Panc1 (cell line): ENCODE results near the gene NDUFAF2. TPM values are rescaled to one million over a fixed set of nuclear protein-coding genes. Genes with fewer than 3 reads are reported as not detected.

Source experiments
- ATAC-seq: fragments of 200-7000 bp; cut with Tn5 transposase; 2 replicates; pipeline ENCODE4 v1.9.1; 2020; ENCODE audit warnings: mild to moderate bottlenecking, moderate library complexity
- BruUV-seq: library from RNA; stranded (reverse); fragments of 400-500 nt; replicated peaks from 2 replicates; lab custom pipeline; 2021; lab: Mats Ljungman, UMichigan
- CTCF ChIA-PET: fragments of 300-600 bp; sonication (Branson Sonifier 250); formaldehyde crosslinking; loops from one replicate; lab custom pipeline; 2022; ENCODE audit warnings: antibody characterized with exemption; lab: Charles Lee
- POLR2A ChIA-PET: fragments of 300-600 bp; sonication (Branson Sonifier 250); formaldehyde crosslinking; loops from one replicate; lab custom pipeline; 2022; ENCODE audit warnings: antibody characterized with exemption; lab: Charles Lee
- DNase-seq: peaks from one replicate; pipeline ENCODE4 v3.0.0-alpha.2; 2010; ENCODE audit warnings: low read depth, low spot score
- H3K27ac ChIP-seq: 2 replicates; pipeline ENCODE4 v1.5.1; 2011; ENCODE audit warnings: mild to moderate bottlenecking, low read length, inconsistent platforms
- H3K27me3 ChIP-seq: fragments of 200-500 bp; sonication (Bioruptor generic); 2 replicates; pipeline ENCODE4 v1.6.0; 2014; ENCODE audit warnings: low read length, inconsistent platforms; ENCODE audit not compliant: control insufficient read depth, insufficient read depth
- H3K36me3 ChIP-seq: fragments of 200-500 bp; sonication (Bioruptor generic); 2 replicates; pipeline ENCODE4 v1.5.1; 2014; ENCODE audit warnings: inconsistent platforms, mild to moderate bottlenecking, low read length, moderate library complexity; ENCODE audit not compliant: control insufficient read depth, insufficient read depth
- H3K4me1 ChIP-seq: 2 replicates; pipeline ENCODE4 v1.5.1; 2011; ENCODE audit warnings: inconsistent platforms, mild to moderate bottlenecking, low read length, moderate library complexity; ENCODE audit not compliant: control insufficient read depth, insufficient read depth
- H3K4me3 ChIP-seq, 2 experiments: 2 replicates each; pipeline ENCODE4 v1.5.1; 2011 to 2012; ENCODE audit warnings: low read depth in 2 of 2, low read length in 2 of 2, mild to moderate bottlenecking in 2 of 2, inconsistent platforms in 1 of 2, moderate library complexity in 1 of 2
- H3K9me3 ChIP-seq: fragments of 200-500 bp; sonication (Bioruptor generic); 2 replicates; pipeline ENCODE4 v1.5.1; 2014; ENCODE audit warnings: low read depth, mild to moderate bottlenecking, inconsistent platforms, low read length, moderate library complexity; ENCODE audit not compliant: control insufficient read depth, insufficient read depth
- CTCF ChIP-seq: fragments of 450-650 bp; IDR thresholded peaks from 2 replicates; pipeline ENCODE4 v1.5.1; 2017; ENCODE audit warnings: mild to moderate bottlenecking
- POLR2AphosphoS5 ChIP-seq: IDR thresholded peaks from 2 replicates; pipeline ENCODE4 v1.6.1; 2012; ENCODE audit warnings: mild to moderate bottlenecking, low read depth, low read length, moderate library complexity
- REST ChIP-seq, 2 experiments: IDR thresholded peaks; 2 replicates each; pipeline ENCODE4 v1.6.1; 2011 to 2012; ENCODE audit warnings: low read depth in 2 of 2, control low read depth in 1 of 2, low read length in 1 of 2, mild to moderate bottlenecking in 1 of 2, moderate library complexity in 1 of 2; ENCODE audit not compliant: insufficient read depth in 1 of 2
- SIN3A ChIP-seq: IDR thresholded peaks from 2 replicates; pipeline ENCODE4 v1.6.1; 2012; ENCODE audit warnings: low read depth, mild to moderate bottlenecking, low read length, moderate library complexity, borderline replicate concordance; ENCODE audit not compliant: insufficient read depth
- TCF7L2 ChIP-seq: IDR thresholded peaks from 2 replicates; pipeline ENCODE4 v1.6.1; 2011; ENCODE audit warnings: mild to moderate bottlenecking, low read depth, low read length, inconsistent platforms
- in situ Hi-C: cut with HindIII; loops from 2 replicates; pipeline ENCODE4 v1.10.0; 2016; ENCODE audit warnings: low sequenced_read_pairs, low pct_unique_long_range_greater_than_20kb
- intact Hi-C: fragments of 100-400 bp; cut with micrococcal nuclease; formaldehyde crosslinking; loops from one replicate; pipeline ENCODE4 v1.10.0; 2022; ENCODE audit not compliant: unreplicated experiment
- total RNA-seq: library from RNA; stranded (reverse); gene quantifications from one replicate; pipeline ENCODE4 v1.2.1, GENCODE V29; 2021; ENCODE audit not compliant: unreplicated experiment

The NDUFAF2 gene
- total RNA-seq, 1 experiment from 2014 or later = 41.6 TPM

- ATAC-seq = no peak
- in situ Hi-C loops = no loop called here
- Histone ChIP-seq H3K36me3 (no peaks in the 10 kb centered on the region; the same call in 1 of the 2 replicates), H3K9me3 (no peaks in the 10 kb centered on the region), H3K27me3 (no peaks in the 10 kb centered on the region), H3K27ac (no peak overlapping the region), H3K4me3 (no peak overlapping the region), H3K4me1 (0 out of 2 replicates have a peak, but pooled peaks cover 3% of the 10 kb centered on the region)
- TF ChIP-seq REST (IDR thresholded peaks at IDR 0.05; ENCODE audit: insufficient read depth in 1 of 2, low read depth in 2 of 2, low read length in 1 of 2) = no peak
- no peak for TF ChIP-seq POLR2AphosphoS5
- no peak for TF ChIP-seq SIN3A
- TF ChIP-seq CTCF = no peak
- TF ChIP-seq TCF7L2 = no peak
- BruUV-seq = no TSS peak
- DNase-seq = no peak
- ChIA-PET CTCF (no interaction called here), POLR2A (no interaction called here)
- intact Hi-C loops = no loop called here
These were observed 99.5 kb downstream of the NDUFAF2 start for GRCh38 chr5:61044545-61044944.

GRCh38 chr5:61047346-61047745 is 102.3 kb downstream of the NDUFAF2 start:
- no TSS peak for BruUV-seq
- ChIA-PET POLR2A (interaction anchor here (0.6 kb wide), 1 partner anchor 39 kb away, joined by 3 read pairs; no protein-coding TSS in a partner anchor), CTCF (no interaction called here)
- H3K36me3 ChIP-seq = no peaks in the 10 kb centered on the region; the same call in 1 of the 2 replicates
- no peak overlapping the region for H3K27ac ChIP-seq
- no peak for ATAC-seq
- no peak for TF ChIP-seq TCF7L2
- TF ChIP-seq REST (IDR thresholded peaks at IDR 0.05; ENCODE audit: insufficient read depth in 1 of 2, low read depth in 2 of 2, low read length in 1 of 2) = no peak
- no peak for TF ChIP-seq POLR2AphosphoS5
- TF ChIP-seq CTCF = no peak
- in situ Hi-C loops = no loop called here
- H3K27me3 ChIP-seq = no peaks in the 10 kb centered on the region
- no peaks in the 10 kb centered on the region for H3K9me3 ChIP-seq
- H3K4me1 ChIP-seq = peaks cover 15% of the 10 kb centered on the region; the same call in 1 of the 2 replicates
- no peak for DNase-seq
- H3K4me3 ChIP-seq = no peak overlapping the region
- intact Hi-C loops = no loop called here
